Activated naive CD4-positive, alpha-beta T cell treated with anti-CD3 and anti-CD28 coated beads, Interleukin-2, amount 10 ng/mL, durations not matched to agents 7 days and 5 days (primary cell): Measurements from ENCODE around the gene SAXO2.
"Not testable (repeated sequence)": the region's sequence is repeated elsewhere in the genome, so short reads cannot be mapped to it uniquely, and the experiment has no call there.

Source experiments
- CTCF ChIA-PET: fragments of 350-600 bp; sonication (Branson Sonifier 250); formaldehyde crosslinking; loops from one replicate; lab custom pipeline; 2021; ENCODE audit warnings: antibody characterized with exemption; lab: Charles Lee
- DNase-seq: peaks from one replicate; pipeline ENCODE4 v3.0.0-alpha.2; 2020
- H3K27ac Mint-ChIP-seq: one replicate; pipeline ENCODE4 v1.8.0; 2021; ENCODE audit warnings: mild to moderate bottlenecking, moderate library complexity, mixed read lengths
- H3K27me3 Mint-ChIP-seq: one replicate; pipeline ENCODE4 v1.8.0; 2021; ENCODE audit warnings: mild to moderate bottlenecking, mixed read lengths
- H3K36me3 Mint-ChIP-seq: one replicate; pipeline ENCODE4 v1.8.0; 2021; ENCODE audit warnings: mixed read lengths
- H3K4me1 Mint-ChIP-seq: one replicate; pipeline ENCODE4 v1.8.0; 2021; ENCODE audit warnings: mixed read lengths
- H3K4me3 Mint-ChIP-seq: one replicate; pipeline ENCODE4 v1.8.0; 2021; ENCODE audit warnings: mild to moderate bottlenecking, moderate library complexity, mixed read lengths
- H3K9me3 Mint-ChIP-seq: one replicate; pipeline ENCODE4 v1.8.0; 2021; ENCODE audit warnings: mixed read lengths

The SAXO2 gene

GRCh38 chr15:82327372-82327771 is 64.8 kb downstream of the SAXO2 start:
- H3K4me3 Mint-ChIP-seq = not testable (repeated sequence)

GRCh38 chr15:82329039-82329438 is 66.4 kb downstream of the SAXO2 start:
- H3K27me3 Mint-ChIP-seq, H3K4me1 Mint-ChIP-seq, DNase-seq: not testable (repeated sequence)

More at GRCh38 chr15:82327372-82327771, 64.8 kb downstream of the SAXO2 start:
- H3K36me3 Mint-ChIP-seq, CTCF ChIA-PET, H3K4me1 Mint-ChIP-seq, H3K27me3 Mint-ChIP-seq, H3K9me3 Mint-ChIP-seq, DNase-seq, H3K27ac Mint-ChIP-seq: not testable (repeated sequence)

GRCh38 chr15:82330921-82331320 is 68.3 kb downstream of the SAXO2 start:
- H3K9me3 Mint-ChIP-seq, H3K4me1 Mint-ChIP-seq, H3K27me3 Mint-ChIP-seq, CTCF ChIA-PET, H3K36me3 Mint-ChIP-seq, H3K4me3 Mint-ChIP-seq, H3K27ac Mint-ChIP-seq, DNase-seq: not testable (repeated sequence)

More at GRCh38 chr15:82329039-82329438, 66.4 kb downstream of the SAXO2 start:
- H3K27ac Mint-ChIP-seq, H3K4me3 Mint-ChIP-seq, CTCF ChIA-PET, H3K36me3 Mint-ChIP-seq, H3K9me3 Mint-ChIP-seq: not testable (repeated sequence)

- H3K36me3 Mint-ChIP-seq, H3K9me3 Mint-ChIP-seq, H3K27me3 Mint-ChIP-seq, H3K27ac Mint-ChIP-seq, CTCF ChIA-PET, H3K4me3 Mint-ChIP-seq, H3K4me1 Mint-ChIP-seq: not testable (repeated sequence)
- DNase-seq = peak; percentile 58
Observed at GRCh38 chr15:82331576-82332304, 69.1 kb downstream of the SAXO2 start.

- DNase-seq, H3K4me3 Mint-ChIP-seq, H3K9me3 Mint-ChIP-seq, H3K27me3 Mint-ChIP-seq, CTCF ChIA-PET, H3K36me3 Mint-ChIP-seq, H3K4me1 Mint-ChIP-seq, H3K27ac Mint-ChIP-seq: not testable (repeated sequence)
Observed at GRCh38 chr15:82332711-82333602, 70.3 kb downstream of the SAXO2 start.

- H3K27me3 Mint-ChIP-seq, H3K36me3 Mint-ChIP-seq, H3K9me3 Mint-ChIP-seq, CTCF ChIA-PET, H3K4me3 Mint-ChIP-seq, H3K27ac Mint-ChIP-seq, H3K4me1 Mint-ChIP-seq, DNase-seq: not testable (repeated sequence)
Observed at GRCh38 chr15:82333603-82334553, 71.3 kb downstream of the SAXO2 start.
